Sigmoid colon (tissue), 7 donors: ENCODE results near the gene ATG4C. TPM values are rescaled to one million over a fixed set of nuclear protein-coding genes. Genes with fewer than 3 reads are reported as not detected.

Experiments
- DNase-seq: peaks from one replicate; pipeline ENCODE4 v3.0.0-alpha.2; 2019
- H3K27ac ChIP-seq, 4 donors: fragments of 200-600 bp; sonication (generic); one replicate each; pipeline ENCODE4 v1.5.1; 2016 to 2019; ENCODE audit warnings: mild to moderate bottlenecking in 1 of 4
- H3K27me3 ChIP-seq, 3 donors: fragments of 200-600 bp; sonication (generic); one replicate each; pipeline ENCODE4 v1.5.1; 2019; ENCODE audit warnings: mild to moderate bottlenecking in 1 of 3
- H3K36me3 ChIP-seq, 4 donors: fragments of 200-600 bp; sonication (generic); one replicate each; pipeline ENCODE4 v1.5.1; 2016 to 2019
- H3K4me1 ChIP-seq, 4 donors: fragments of 200-600 bp; sonication (generic); one replicate each; pipeline ENCODE4 v1.5.1; 2017 to 2019
- H3K4me3 ChIP-seq, 4 donors: fragments of 200-600 bp; sonication (generic); one replicate each; pipeline ENCODE4 v1.5.1; 2017 to 2019; ENCODE audit warnings: mild to moderate bottlenecking in 2 of 4, moderate library complexity in 1 of 4
- H3K9me3 ChIP-seq, 4 donors: fragments of 200-600 bp in 3 of 4; sonication (generic) in 3 of 4; one replicate each; pipeline versions ENCODE4 v1.5.1 to v1.6.1; 2013 to 2019
- CTCF ChIP-seq, 4 experiments: fragments of 450-650 bp in 3 of 4; fragments of 200-600 bp in 1 of 4; IDR thresholded peaks; one replicate each; pipeline ENCODE4 v1.5.1; 2016 to 2019; ENCODE audit warnings: antibody characterized with exemption in 4 of 4, mild to moderate bottlenecking in 3 of 4, moderate library complexity in 2 of 4
- EP300 ChIP-seq, 4 donors: sonication (generic); formaldehyde crosslinking; IDR thresholded peaks; one replicate each; pipeline ENCODE4 v1.6.1; 2017; ENCODE audit warnings: antibody characterized with exemption in 4 of 4
- POLR2A ChIP-seq, 2 donors: fragments of 450-650 bp; IDR thresholded peaks; one replicate each; pipeline ENCODE4 v1.6.1; 2016; ENCODE audit warnings: antibody characterized with exemption in 2 of 2, mild to moderate bottlenecking in 2 of 2, moderate library complexity in 2 of 2
- POLR2AphosphoS5 ChIP-seq, 4 donors: sonication (generic); formaldehyde crosslinking; IDR thresholded peaks; one replicate each; pipeline ENCODE4 v1.6.1; 2017; ENCODE audit warnings: antibody characterized with exemption in 4 of 4
- WGBS, 2 donors: extraction: QIAGEN DNeasy Blood & Tissue Kit; methylation state at CpG; one replicate each; pipeline ENCODE4 v1.1.7; 2013; 5-methylcytosine and 5-hydroxymethylcytosine counted together
- intact Hi-C: fragments of 100-400 bp; cut with DNase I; formaldehyde crosslinking; loops from one replicate; pipeline ENCODE4 v1.15.1; 2023
- polyA plus RNA-seq, 3 donors: library from polyadenylated mRNA; stranded (reverse); fragments of 200-250 nt; gene quantifications; one replicate each; pipeline ENCODE4 v1.2.3, GENCODE V29; 2013
- total RNA-seq, 4 donors: library from RNA; depleted of rRNA; stranded (reverse); fragments of >200 nt; gene quantifications; one replicate each; pipeline ENCODE4 v1.1.0, GENCODE V29; 2016
- donor health status: healthy with polysubstance abuse.
- donor health status: Bipolar disorder and iron deficiency.
- donor health status: healthy.

Gene ATG4C
- total and polyA plus RNA-seq, 7 donors, result 3.6 to 15.5 (median 9.0) TPM

- intact Hi-C loops, result no loop called here
- TF ChIP-seq POLR2AphosphoS5 (IDR thresholded peaks at IDR 0.05) (no peak), EP300 (IDR thresholded peaks at IDR 0.05) (no peak), CTCF (IDR thresholded peaks at IDR 0.05) (no peak), POLR2A (IDR thresholded peaks at IDR 0.05) (no peak)
These were observed 113.9 kb downstream of the ATG4C start for GRCh38 chr1:62897788-62898187.

GRCh38 chr1:62900566-62900965, 116.6 kb downstream of the ATG4C start:
- Histone ChIP-seq H3K4me3 (no peak overlapping the region), H3K27ac (no peak overlapping the region), H3K9me3 (no peaks in the 10 kb centered on the region), H3K4me1 (no peaks in the 10 kb centered on the region), H3K27me3 (no peaks in the 10 kb centered on the region), H3K36me3 (no peaks in the 10 kb centered on the region)
- 90 to 98% methylated on average over 1 of the region's 1 CpG for WGBS, 2 donors
- TF ChIP-seq CTCF (IDR thresholded peaks at IDR 0.05), result no peak
- TF ChIP-seq POLR2A (IDR thresholded peaks at IDR 0.05), result no peak
- TF ChIP-seq EP300 (IDR thresholded peaks at IDR 0.05), result no peak
- TF ChIP-seq POLR2AphosphoS5 (IDR thresholded peaks at IDR 0.05), result no peak
- DNase-seq, result no peak
- intact Hi-C loops, result no loop called here

More at GRCh38 chr1:62897788-62898187, 113.9 kb downstream of the ATG4C start:
- Histone ChIP-seq H3K4me1 (no peaks in the 10 kb centered on the region), H3K9me3 (no peaks in the 10 kb centered on the region), H3K36me3 (no peaks in the 10 kb centered on the region), H3K4me3 (no peak overlapping the region), H3K27me3 (no peaks in the 10 kb centered on the region), H3K27ac (no peak overlapping the region)
- no peak for DNase-seq

- no peak overlapping the region for H3K27ac ChIP-seq
- no peak for DNase-seq
- no peaks in the 10 kb centered on the region for H3K4me1 ChIP-seq
- H3K36me3 ChIP-seq, result no peaks in the 10 kb centered on the region
- intact Hi-C loops, result no loop called here
- 50 to 85% methylated on average over 1 of the region's 1 CpG for WGBS, 2 donors
- no peak for TF ChIP-seq POLR2A (IDR thresholded peaks at IDR 0.05)
- H3K9me3 ChIP-seq, result no peaks in the 10 kb centered on the region
- H3K27me3 ChIP-seq, result no peaks in the 10 kb centered on the region
- no peak overlapping the region for H3K4me3 ChIP-seq
These were observed 117.7 kb downstream of the ATG4C start for GRCh38 chr1:62901650-62902049.

GRCh38 chr1:62903522-62903921, 119.6 kb downstream of the ATG4C start:
- no peaks in the 10 kb centered on the region for H3K4me1 ChIP-seq
- intact Hi-C loops, result no loop called here
- no peak overlapping the region for H3K27ac ChIP-seq
- no peaks in the 10 kb centered on the region for H3K9me3 ChIP-seq
- H3K4me3 ChIP-seq, result no peak overlapping the region
- TF ChIP-seq POLR2AphosphoS5 (IDR thresholded peaks at IDR 0.05) (no peak), CTCF (IDR thresholded peaks at IDR 0.05) (no peak), POLR2A (IDR thresholded peaks at IDR 0.05) (no peak), EP300 (IDR thresholded peaks at IDR 0.05) (no peak)
- H3K36me3 ChIP-seq, result no peaks in the 10 kb centered on the region
- 77 to 81% methylated on average over 12 of the region's 12 CpGs for WGBS, 2 donors
- no peak for DNase-seq
- no peaks in the 10 kb centered on the region for H3K27me3 ChIP-seq

- H3K4me3 ChIP-seq, result no peak overlapping the region
- no peak overlapping the region for H3K27ac ChIP-seq
- TF ChIP-seq CTCF (IDR thresholded peaks at IDR 0.05), result no peak
- TF ChIP-seq EP300 (IDR thresholded peaks at IDR 0.05), result no peak
- TF ChIP-seq POLR2A (IDR thresholded peaks at IDR 0.05), result no peak
- TF ChIP-seq POLR2AphosphoS5 (IDR thresholded peaks at IDR 0.05), result no peak
- WGBS, 2 donors, result 71 to 73% methylated on average over 8 of the region's 8 CpGs
- H3K9me3 ChIP-seq, result no peaks in the 10 kb centered on the region
- H3K27me3 ChIP-seq, result no peaks in the 10 kb centered on the region
- H3K36me3 ChIP-seq, result no peaks in the 10 kb centered on the region
- intact Hi-C loops, result no loop called here
- DNase-seq, result no peak
- H3K4me1 ChIP-seq, result no peaks in the 10 kb centered on the region
These were observed 120.3 kb downstream of the ATG4C start for GRCh38 chr1:62903982-62904855.
